AG10803 (cell line): ENCODE results near the gene FKBP5.
"Not testable (repeated sequence)": the region's sequence is repeated elsewhere in the genome, so short reads cannot be mapped to it uniquely, and the experiment has no call there.

Source experiments
- DNase-seq: peaks from one replicate; pipeline ENCODE4 v3.0.0; 2010; ENCODE audit warnings: low read depth
- H3K4me3 ChIP-seq: 2 replicates; pipeline ENCODE4 v1.5.1; 2011; ENCODE audit warnings: mild to moderate bottlenecking, low read length, control low read depth
- TF ChIP-seq, protein P1 (sequence below): conservative IDR thresholded peaks from 2 replicates; pipeline ENCODE4 v1.5.1; 2011; ENCODE audit warnings: mild to moderate bottlenecking, low read length, control low read depth, inconsistent platforms

The FKBP5 gene

DNA sequence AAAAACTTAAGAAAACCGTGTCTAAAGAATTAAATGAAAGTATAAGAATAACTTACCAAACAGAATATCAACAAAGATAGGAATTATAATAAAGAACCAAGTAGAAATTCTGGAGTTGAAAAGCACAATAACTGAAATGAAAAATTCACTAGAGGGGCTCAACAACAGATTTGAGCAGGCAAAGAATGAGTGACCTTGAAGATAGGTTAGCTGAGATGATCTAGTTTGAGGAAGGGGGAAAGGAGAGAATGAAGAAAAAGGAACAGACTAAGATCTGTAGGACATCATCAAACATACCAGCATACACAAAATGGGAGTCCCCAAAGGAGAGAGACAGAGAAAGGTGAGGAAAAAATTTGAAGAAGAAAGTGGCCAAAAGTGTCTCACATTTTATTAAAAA, 138.3 kb downstream of the FKBP5 start:
- TF ChIP-seq, protein P1, sequence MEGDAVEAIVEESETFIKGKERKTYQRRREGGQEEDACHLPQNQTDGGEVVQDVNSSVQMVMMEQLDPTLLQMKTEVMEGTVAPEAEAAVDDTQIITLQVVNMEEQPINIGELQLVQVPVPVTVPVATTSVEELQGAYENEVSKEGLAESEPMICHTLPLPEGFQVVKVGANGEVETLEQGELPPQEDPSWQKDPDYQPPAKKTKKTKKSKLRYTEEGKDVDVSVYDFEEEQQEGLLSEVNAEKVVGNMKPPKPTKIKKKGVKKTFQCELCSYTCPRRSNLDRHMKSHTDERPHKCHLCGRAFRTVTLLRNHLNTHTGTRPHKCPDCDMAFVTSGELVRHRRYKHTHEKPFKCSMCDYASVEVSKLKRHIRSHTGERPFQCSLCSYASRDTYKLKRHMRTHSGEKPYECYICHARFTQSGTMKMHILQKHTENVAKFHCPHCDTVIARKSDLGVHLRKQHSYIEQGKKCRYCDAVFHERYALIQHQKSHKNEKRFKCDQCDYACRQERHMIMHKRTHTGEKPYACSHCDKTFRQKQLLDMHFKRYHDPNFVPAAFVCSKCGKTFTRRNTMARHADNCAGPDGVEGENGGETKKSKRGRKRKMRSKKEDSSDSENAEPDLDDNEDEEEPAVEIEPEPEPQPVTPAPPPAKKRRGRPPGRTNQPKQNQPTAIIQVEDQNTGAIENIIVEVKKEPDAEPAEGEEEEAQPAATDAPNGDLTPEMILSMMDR: no peak

DNA sequence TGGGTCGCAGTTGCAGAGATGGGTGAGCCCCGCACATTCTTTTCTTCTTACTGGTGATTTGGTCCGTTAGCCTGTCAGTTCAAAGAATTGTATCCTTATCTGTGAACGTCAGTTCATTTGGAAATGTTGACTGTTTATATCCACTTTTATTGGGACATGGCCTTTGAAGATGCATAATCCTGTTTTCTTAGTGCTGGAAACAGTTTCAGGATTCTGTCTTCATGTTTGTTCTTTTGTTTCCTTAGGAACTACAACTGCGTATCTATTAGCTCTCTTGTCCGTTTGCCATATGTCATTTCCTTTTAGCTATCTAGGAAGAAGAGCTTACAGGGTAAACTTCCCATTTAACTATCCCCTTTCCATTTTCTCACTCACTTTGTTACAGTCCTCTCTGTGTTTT, 141.0 kb downstream of the FKBP5 start:
- DNase-seq: no peak
- TF ChIP-seq, protein P1: no peak
- H3K4me3 ChIP-seq: no peak overlapping the region

More for the DNA sequence above, 138.3 kb downstream of the FKBP5 start:
- H3K4me3 ChIP-seq: no peak overlapping the region
- no peak for DNase-seq

DNA sequence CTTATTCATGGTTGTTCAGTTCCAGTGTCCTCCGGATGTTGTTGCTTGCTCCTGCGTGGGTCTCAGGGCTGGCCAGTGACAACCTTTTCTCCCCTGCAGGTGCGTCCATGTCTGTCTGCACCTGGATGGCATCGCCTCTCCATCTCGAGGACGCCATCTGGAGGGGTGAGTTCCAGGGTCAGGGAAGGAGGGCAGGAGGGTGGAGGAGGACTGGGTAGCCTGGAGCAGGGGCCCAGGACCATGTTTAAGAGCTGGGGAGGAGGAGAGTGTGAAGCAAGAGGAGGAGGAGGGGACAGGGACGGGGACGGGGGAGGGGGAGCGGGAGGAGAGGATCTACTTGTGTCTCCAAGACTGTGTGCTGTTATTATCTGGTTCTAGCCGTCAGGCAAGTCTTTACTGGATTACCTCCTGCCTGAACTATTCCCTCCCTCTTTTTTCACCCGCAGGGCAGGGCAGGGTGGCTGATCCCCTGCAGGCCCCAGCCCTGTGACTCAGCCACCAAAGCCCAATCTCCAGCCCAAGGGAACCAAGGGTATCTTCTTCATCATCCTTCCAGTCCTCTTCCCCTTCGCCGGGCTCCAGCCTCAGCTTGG, 143.8 kb downstream of the FKBP5 start:
- TF ChIP-seq, protein P1: no peak
- DNase-seq: no peak
- no peak overlapping the region for H3K4me3 ChIP-seq

DNA sequence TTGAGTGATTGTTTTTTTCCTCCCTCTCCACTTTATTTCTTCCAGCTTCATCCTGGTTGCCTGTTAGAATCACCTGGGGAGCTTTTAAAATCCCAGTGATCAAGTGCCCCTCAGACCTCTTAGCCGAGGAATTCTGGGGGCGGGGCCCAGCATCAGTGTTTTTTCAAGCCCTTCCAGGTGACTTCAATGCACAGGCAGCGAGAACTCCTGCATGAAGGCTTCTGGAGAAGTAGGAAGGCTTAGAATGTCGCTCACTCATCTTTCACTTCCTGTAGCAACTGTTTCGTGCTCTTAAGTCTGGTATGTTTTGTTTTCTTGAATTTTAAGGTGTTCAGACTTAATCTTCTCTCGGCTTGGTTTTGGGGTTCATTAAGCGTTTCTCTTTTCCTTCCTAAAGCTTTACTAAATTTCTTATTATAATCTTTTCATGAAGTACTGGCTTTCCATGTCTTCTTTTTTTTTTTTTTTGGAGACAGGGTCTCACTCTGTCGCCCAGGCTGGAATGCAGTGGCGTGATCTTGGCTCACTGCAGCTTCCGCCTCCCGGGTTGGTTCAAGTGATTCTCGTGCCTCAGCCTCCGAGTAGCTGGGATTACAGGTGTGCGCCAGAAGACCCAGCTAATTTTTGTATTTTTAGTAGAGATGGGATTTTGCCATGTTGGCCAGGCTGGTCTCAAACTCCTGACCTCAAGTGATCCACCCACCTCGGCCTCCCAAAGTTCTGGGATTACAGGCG, 145.1 kb downstream of the FKBP5 start:
- no peak for DNase-seq
- TF ChIP-seq, protein P1: no peak
- no peak overlapping the region for H3K4me3 ChIP-seq

DNA sequence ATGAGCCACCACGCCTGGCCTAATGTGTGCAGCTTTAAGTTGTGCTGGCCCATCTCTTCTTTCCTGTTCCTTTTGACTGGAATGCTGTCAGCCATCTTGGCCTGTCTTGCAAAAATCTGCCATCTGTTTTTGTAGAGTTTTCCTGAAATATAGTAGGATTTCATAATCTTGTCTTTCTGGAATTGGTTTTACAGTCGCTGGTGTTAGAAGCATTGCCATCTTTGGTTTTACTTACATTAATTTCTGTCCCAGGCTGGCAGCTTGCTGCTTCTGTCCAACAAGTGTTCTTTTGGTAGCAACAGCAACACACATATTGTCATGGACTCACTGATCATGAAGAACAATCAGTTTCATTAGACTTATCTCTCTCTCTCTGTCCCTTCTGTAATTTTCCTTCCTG, 146.9 kb downstream of the FKBP5 start:
- TF ChIP-seq, protein P1: no peak
- DNase-seq: no peak
- H3K4me3 ChIP-seq: no peak overlapping the region

DNA sequence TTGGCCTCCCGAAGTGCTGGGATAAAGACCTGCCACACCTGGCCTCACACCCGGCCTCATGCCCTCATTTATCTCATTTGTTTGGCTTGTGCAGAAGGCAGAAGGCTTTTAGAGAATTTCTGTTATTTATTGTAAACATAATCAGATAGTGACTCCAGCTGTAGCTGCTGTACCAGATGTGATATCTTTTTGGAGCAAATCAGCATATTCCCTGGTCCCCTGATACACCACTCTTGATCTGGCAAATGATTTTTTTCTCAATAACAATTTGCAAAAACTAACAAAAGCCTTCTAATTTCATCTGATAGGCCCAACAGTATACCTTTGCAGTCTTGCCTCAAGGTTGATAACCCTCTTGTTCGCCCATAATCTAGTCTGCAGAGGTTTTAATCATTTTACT, 149.5 kb downstream of the FKBP5 start:
- TF ChIP-seq, protein P1: no peak
- no peak for DNase-seq
- H3K4me3 ChIP-seq: no peak overlapping the region

DNA sequence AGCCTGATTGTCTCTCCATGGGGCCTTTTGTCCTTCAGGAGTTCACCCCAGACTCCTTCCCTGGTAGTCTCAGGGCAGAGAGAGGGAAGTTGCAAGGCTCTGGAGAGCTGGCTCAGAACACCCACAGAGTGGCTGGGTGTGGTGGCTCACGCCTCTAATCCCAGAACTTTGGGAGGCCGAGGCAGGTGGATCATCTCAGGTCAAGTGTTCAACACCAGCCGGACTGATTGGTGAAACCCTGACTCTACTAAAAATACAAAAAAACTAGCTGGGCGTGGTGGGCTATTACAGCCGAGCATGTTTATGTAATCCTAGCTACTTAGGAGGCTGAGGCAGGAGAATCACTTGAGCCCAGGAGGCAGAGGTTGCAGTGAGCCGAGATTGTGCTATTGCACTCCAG, 152.9 kb downstream of the FKBP5 start:
- not testable (repeated sequence) for DNase-seq

More for the DNA sequence above, 152.9 kb downstream of the FKBP5 start:
- not testable (repeated sequence) for H3K4me3 ChIP-seq
